ENCODE data around the gene MRPL16.
A peak's percentile ranks its signal among the peaks of the same experiment; 100 is the strongest.
"Not testable (repeated sequence)": the region's sequence is repeated elsewhere in the genome, so short reads cannot be mapped to it uniquely, and the experiment has no call there.

The MRPL16 gene

DNA sequence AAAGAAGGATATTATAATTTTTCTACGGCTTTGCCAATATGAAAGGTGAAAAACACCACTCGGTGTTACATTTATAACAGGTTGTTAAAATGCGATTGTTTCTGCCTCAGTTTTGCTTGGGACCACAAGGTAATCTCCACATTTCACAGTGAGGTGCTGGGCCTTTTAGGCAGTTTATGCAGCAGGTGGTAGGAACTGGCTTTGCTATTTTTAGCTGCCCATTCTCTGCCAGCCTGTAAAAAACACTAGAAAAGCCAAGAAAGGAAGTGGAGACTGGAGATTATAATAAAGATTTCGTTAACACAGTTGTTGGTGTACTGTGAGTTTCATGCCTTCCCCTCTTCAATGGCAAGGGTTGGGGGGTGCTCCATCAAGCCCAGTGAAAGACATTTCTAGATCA is 8.0 kb upstream of the MRPL16 start:
- H3K9me3 ChIP-seq (ENCODE audit: low read depth, low read length) = no peaks in the 10 kb centered on the region
- no peak for DNase-seq (ENCODE audit: low read depth, low spot score)
- TF ChIP-seq POLR2AphosphoS5 (IDR thresholded peaks at IDR 0.05; ENCODE audit: borderline replicate concordance, low read depth, low read length) (no peak), FOXP2 (optimal IDR thresholded peaks at IDR 0.05; ENCODE audit: control extremely low read depth, extremely low read length, insufficient read depth) (no peak), EZH2 (IDR thresholded peaks at IDR 0.05) (no peak)
- no peak overlapping the region for H3K27ac ChIP-seq
- H3K36me3 ChIP-seq (ENCODE audit: insufficient read depth, low read length) = no peaks in the 10 kb centered on the region
- H3K9ac ChIP-seq (ENCODE audit: insufficient read length) = no peak overlapping the region
- no peak overlapping the region for H3K4me3 ChIP-seq

- H3K9ac ChIP-seq (ENCODE audit: insufficient read length); H3K27ac ChIP-seq; H3K36me3 ChIP-seq (ENCODE audit: insufficient read depth, low read length); H3K9me3 ChIP-seq (ENCODE audit: low read depth, low read length); DNase-seq (ENCODE audit: low read depth, low spot score); H3K4me3 ChIP-seq: not testable (repeated sequence)
Measured at GRCh38 chr11:59816434-59816833, 5.9 kb upstream of the MRPL16 start.

DNA sequence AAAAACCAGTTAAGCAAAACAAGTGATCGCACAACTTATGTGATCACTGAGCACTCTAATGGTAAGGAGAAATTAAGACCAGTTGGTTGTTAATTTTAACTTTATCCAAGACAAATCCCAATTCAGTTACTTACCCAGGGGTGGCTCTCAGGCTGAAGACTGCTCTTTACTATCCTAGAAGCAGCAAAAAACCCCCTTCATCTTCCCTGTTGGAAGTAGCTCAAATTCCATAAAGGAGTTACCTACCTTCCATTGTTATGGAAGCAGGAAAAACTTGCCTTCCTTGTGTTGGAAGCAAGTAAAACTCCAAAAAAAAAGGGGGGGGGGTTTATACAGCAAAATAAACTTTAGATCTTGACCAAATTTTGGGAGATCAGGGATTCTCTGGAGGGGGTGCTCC is 5.2 kb upstream of the MRPL16 start:
- TF ChIP-seq POLR2AphosphoS5 (IDR thresholded peaks at IDR 0.05; ENCODE audit: borderline replicate concordance, low read depth, low read length) (no peak), EZH2 (IDR thresholded peaks at IDR 0.05) (no peak), FOXP2 (optimal IDR thresholded peaks at IDR 0.05; ENCODE audit: control extremely low read depth, extremely low read length, insufficient read depth) (no peak)
- no peaks in the 10 kb centered on the region for H3K9me3 ChIP-seq (ENCODE audit: low read depth, low read length)
- H3K27ac ChIP-seq = no peak overlapping the region
- H3K4me3 ChIP-seq = no peak overlapping the region
- no peak for DNase-seq (ENCODE audit: low read depth, low spot score)
- no peaks in the 10 kb centered on the region for H3K36me3 ChIP-seq (ENCODE audit: insufficient read depth, low read length)
- no peak overlapping the region for H3K9ac ChIP-seq (ENCODE audit: insufficient read length)

DNA sequence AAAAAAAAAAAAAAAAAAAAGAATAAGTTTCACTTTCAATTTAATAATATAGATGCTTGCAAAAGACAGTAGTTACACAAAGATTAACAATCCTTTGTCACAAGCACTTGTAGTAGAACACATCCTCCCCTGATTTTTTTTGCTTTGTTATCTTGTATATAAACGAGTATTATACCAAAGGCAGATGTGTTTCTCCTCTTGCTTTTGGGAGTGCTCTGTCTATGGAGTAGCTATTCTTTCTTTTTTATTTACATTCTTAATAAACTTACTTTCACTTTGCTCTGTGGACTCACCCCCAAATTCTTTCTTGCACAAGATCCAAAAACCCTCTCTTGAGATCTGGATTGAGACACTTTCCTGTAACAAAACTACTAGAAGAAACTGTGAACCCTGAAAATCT is 3.4 kb upstream of the MRPL16 start:
- H3K4me3 ChIP-seq = no peak overlapping the region
- no peak overlapping the region for H3K9ac ChIP-seq (ENCODE audit: insufficient read length)

DNA sequence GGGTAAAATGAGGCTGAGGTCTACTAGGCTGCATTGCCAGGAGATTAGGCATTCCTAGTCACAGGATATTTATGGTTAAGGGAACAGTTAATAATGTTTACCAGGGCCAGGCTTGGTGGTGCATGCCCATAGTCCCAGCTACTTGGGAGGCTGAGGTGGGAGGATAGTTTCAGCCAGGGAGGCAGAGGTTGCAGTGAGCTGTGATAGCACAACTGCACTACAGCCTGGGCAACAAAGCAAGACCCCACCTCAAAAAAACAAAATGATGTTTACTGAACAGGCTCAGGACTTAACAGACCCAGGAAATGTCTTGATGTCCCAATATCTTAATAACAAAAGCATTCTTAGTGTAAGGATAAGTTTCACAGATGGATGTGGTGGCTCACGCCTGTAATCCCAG is 2.8 kb upstream of the MRPL16 start:
- Histone ChIP-seq H3K27ac (no peak overlapping the region), H3K9me3 (ENCODE audit: low read depth, low read length) (no peaks in the 10 kb centered on the region), H3K9ac (ENCODE audit: insufficient read length) (no peak overlapping the region), H3K4me3 (no peak overlapping the region), H3K36me3 (ENCODE audit: insufficient read depth, low read length) (peaks cover 7% of the 10 kb centered on the region)
- no peak for DNase-seq (ENCODE audit: low read depth, low spot score)
- TF ChIP-seq EZH2 (IDR thresholded peaks at IDR 0.05) (no peak), FOXP2 (optimal IDR thresholded peaks at IDR 0.05; ENCODE audit: control extremely low read depth, extremely low read length, insufficient read depth) (no peak), POLR2AphosphoS5 (IDR thresholded peaks at IDR 0.05; ENCODE audit: borderline replicate concordance, low read depth, low read length) (no peak)

More for the DNA sequence above, 3.4 kb upstream of the MRPL16 start:
- Histone ChIP-seq H3K27ac (no peak overlapping the region), H3K36me3 (ENCODE audit: insufficient read depth, low read length) (0 out of 2 replicates have a peak, but pooled peaks cover under 1% of the 10 kb centered on the region), H3K9me3 (ENCODE audit: low read depth, low read length) (no peaks in the 10 kb centered on the region)
- DNase-seq (ENCODE audit: low read depth, low spot score) = no peak
- no peak for TF ChIP-seq POLR2AphosphoS5 (IDR thresholded peaks at IDR 0.05; ENCODE audit: borderline replicate concordance, low read depth, low read length)
- no peak for TF ChIP-seq EZH2 (IDR thresholded peaks at IDR 0.05)
- no peak for TF ChIP-seq FOXP2 (optimal IDR thresholded peaks at IDR 0.05; ENCODE audit: control extremely low read depth, extremely low read length, insufficient read depth)

DNA sequence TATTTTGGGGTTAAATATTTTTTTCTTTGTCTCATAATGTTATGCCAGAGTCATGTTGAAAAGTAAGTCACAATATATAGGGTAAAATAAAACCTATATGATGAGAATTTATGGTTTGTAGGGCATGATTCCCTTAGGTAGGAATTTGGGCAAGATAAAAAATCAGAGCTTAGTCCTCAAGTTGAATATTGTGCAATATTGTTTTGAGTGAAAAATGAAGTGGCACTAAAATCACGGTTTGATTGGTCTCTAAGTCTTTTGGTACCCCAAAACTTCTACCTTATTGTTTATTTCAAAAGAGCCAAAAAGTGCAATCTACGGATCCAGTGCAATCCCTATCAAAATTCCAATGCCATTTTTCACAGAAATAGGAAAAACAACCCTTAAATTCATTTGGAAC is 1.6 kb upstream of the MRPL16 start:
- H3K27ac ChIP-seq = no peak overlapping the region
- no peaks in the 10 kb centered on the region for H3K9me3 ChIP-seq (ENCODE audit: low read depth, low read length)
- H3K4me3 ChIP-seq = no peak overlapping the region
- TF ChIP-seq POLR2AphosphoS5 (IDR thresholded peaks at IDR 0.05; ENCODE audit: borderline replicate concordance, low read depth, low read length) (no peak), EZH2 (IDR thresholded peaks at IDR 0.05) (no peak), FOXP2 (optimal IDR thresholded peaks at IDR 0.05; ENCODE audit: control extremely low read depth, extremely low read length, insufficient read depth) (no peak)
- DNase-seq (ENCODE audit: low read depth, low spot score) = no peak
- H3K9ac ChIP-seq (ENCODE audit: insufficient read length) = no peak overlapping the region
- peaks cover 19% of the 10 kb centered on the region for H3K36me3 ChIP-seq (ENCODE audit: insufficient read depth, low read length)

DNA sequence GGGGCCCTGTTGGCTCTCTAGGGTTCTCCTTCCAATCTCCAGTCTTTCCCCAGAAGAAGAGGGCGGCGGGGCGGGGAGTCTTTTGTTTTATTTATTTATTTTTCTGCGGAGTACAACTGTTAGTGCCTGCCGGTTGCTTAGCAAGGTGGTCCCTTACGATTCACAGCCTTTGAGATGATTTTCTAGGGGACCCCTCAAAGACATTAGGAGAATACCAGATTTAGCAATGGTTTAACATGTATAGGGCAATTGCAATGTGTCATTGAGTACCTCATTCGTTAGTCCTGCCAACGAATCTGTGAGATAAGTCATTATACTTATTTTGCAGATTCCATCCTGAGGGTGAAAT is 307 bp upstream of the MRPL16 start:
- H3K9me3 ChIP-seq (ENCODE audit: low read depth, low read length) = no peaks in the 10 kb centered on the region
- TF ChIP-seq POLR2AphosphoS5 (IDR thresholded peaks at IDR 0.05; ENCODE audit: borderline replicate concordance, low read depth, low read length) (peak; percentile 19; the same call in 1 of the 2 replicates), EZH2 (IDR thresholded peaks at IDR 0.05) (no peak), FOXP2 (optimal IDR thresholded peaks at IDR 0.05; ENCODE audit: control extremely low read depth, extremely low read length, insufficient read depth) (no peak)
- H3K27ac ChIP-seq = no peak overlapping the region
- peak; percentile 28 for DNase-seq (ENCODE audit: low read depth, low spot score)
- H3K9ac ChIP-seq (ENCODE audit: insufficient read length) = peak overlapping the region; percentile 97
- H3K36me3 ChIP-seq (ENCODE audit: insufficient read depth, low read length) = peaks cover 30% of the 10 kb centered on the region
- peak overlapping the region; percentile 92 for H3K4me3 ChIP-seq

GRCh38 chr11:59807047-59807610 is 3.4 kb downstream of the MRPL16 start:
- Histone ChIP-seq H3K27ac (no peak overlapping the region), H3K36me3 (ENCODE audit: insufficient read depth, low read length) (peaks cover 35% of the 10 kb centered on the region)

DNA sequence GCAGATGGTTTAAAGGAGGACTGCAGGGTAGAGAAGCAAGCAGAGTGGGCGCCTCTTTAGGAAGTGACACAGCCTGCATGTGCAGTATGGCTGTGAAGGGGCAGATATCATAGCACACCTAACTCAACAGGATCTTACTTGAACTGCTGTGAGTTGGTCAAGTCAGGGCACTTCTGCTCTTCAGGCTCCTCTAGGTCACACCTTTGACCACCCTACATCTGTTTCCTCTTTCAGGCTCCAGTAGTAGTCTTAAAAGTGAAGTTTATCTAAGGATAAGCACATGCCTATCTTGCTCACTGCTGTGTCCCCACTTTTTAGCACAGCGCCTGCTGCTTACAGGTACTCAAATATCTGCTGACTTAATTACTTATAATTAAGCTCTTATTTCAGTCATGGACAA is 6.5 kb downstream of the MRPL16 start:
- Histone ChIP-seq H3K9me3 (ENCODE audit: low read depth, low read length) (no peaks in the 10 kb centered on the region), H3K9ac (ENCODE audit: insufficient read length) (no peak overlapping the region), H3K36me3 (ENCODE audit: insufficient read depth, low read length) (peaks cover 34% of the 10 kb centered on the region), H3K4me3 (no peak overlapping the region), H3K27ac (no peak overlapping the region)
- TF ChIP-seq POLR2AphosphoS5 (IDR thresholded peaks at IDR 0.05; ENCODE audit: borderline replicate concordance, low read depth, low read length) (no peak), EZH2 (IDR thresholded peaks at IDR 0.05) (no peak), FOXP2 (optimal IDR thresholded peaks at IDR 0.05; ENCODE audit: control extremely low read depth, extremely low read length, insufficient read depth) (no peak)
- DNase-seq (ENCODE audit: low read depth, low spot score) = no peak

More at GRCh38 chr11:59807047-59807610, 3.4 kb downstream of the MRPL16 start:
- TF ChIP-seq FOXP2 (optimal IDR thresholded peaks at IDR 0.05; ENCODE audit: control extremely low read depth, extremely low read length, insufficient read depth) (no peak), EZH2 (IDR thresholded peaks at IDR 0.05) (no peak), POLR2AphosphoS5 (IDR thresholded peaks at IDR 0.05; ENCODE audit: borderline replicate concordance, low read depth, low read length) (no peak)
- H3K9me3 ChIP-seq (ENCODE audit: low read depth, low read length) = no peaks in the 10 kb centered on the region
- no peak overlapping the region for H3K9ac ChIP-seq (ENCODE audit: insufficient read length)
- H3K4me3 ChIP-seq = no peak overlapping the region
- DNase-seq (ENCODE audit: low read depth, low spot score) = no peak

Measured in SK-N-MC (cell line).